Ovary (tissue), 3 donors: ENCODE measurements around the gene C2orf74.

Experiments
- CTCF ChIP-seq, 3 donors: fragments of 450-650 bp in 2 of 3; fragments of 200-600 bp in 1 of 3; IDR thresholded peaks; one replicate each; pipeline versions ENCODE4 v1.5.1 to v1.8.0; 2016 to 2022; ENCODE audit warnings: antibody characterized with exemption in 3 of 3, mild to moderate bottlenecking in 1 of 3
- EP300 ChIP-seq: sonication (generic); formaldehyde crosslinking; IDR thresholded peaks from one replicate; pipeline ENCODE4 v1.6.1; 2017; ENCODE audit warnings: antibody characterized with exemption
- donor health status: DM: no; HTN: no; CAD: no.

- TF ChIP-seq CTCF (IDR thresholded peaks at IDR 0.05) (no peak), EP300 (no peak)
These were observed 47.8 kb upstream of the C2orf74 start for GRCh38 chr2:61114147-61114546.
